ENCODE measurements around the gene DYNLT5. TPM values are rescaled to one million over a fixed set of nuclear protein-coding genes. Genes with fewer than 3 reads are reported as not detected.

DYNLT5 gene
- total and polyA plus RNA-seq, 2 donors (not counting 1 experiment from before 2014, with no cell fraction given) = not detected

DNA sequence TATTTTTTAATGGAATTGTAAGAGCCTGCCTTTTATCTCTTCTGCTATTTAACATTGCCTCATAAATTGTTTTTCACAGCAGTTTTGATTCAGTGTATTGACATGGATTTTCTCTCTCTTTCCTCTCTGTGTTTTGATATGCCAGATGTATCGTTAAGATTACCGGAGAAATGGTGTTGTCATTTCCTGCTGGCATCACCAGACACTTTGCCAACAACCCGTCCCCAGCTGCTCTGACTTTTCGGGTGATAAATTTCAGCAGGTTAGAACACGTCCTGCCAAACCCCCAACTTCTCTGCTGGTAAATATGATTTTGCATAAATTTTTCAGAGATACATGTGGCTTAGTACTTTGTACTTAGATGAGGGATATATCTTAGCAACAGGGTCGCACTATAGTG is 23.1 kb upstream of the DYNLT5 start:
- H3K27me3 ChIP-seq (replicated peaks in 1 of 4; ENCODE audit: control extremely low read depth in 1 of 4, control insufficient read depth in 3 of 4, insufficient read depth in 4 of 4, low read length in 3 of 4) = no peaks in the 10 kb centered on the region
- WGBS (ENCODE audit: insufficient coverage) = 20% methylated on average over 1 of the region's 6 CpGs
- no peaks in the 10 kb centered on the region for H3K79me2 ChIP-seq (ENCODE audit: control insufficient read depth, insufficient read depth, low read length)
- Mint-ChIP-seq H3K27ac (no peak overlapping the region), H3K4me3 (no peak overlapping the region), H3K4me1 (peaks cover 12% of the 10 kb centered on the region), H3K9me3 (ENCODE audit: insufficient read depth) (peaks cover 2% of the 10 kb centered on the region), H3K27me3 (peaks cover 43% of the 10 kb centered on the region)
- H4K20me1 ChIP-seq (ENCODE audit: control insufficient read depth, insufficient read depth, low read length, poor library complexity, severe bottlenecking) = no peaks in the 10 kb centered on the region
- TF ChIP-seq, protein P1, sequence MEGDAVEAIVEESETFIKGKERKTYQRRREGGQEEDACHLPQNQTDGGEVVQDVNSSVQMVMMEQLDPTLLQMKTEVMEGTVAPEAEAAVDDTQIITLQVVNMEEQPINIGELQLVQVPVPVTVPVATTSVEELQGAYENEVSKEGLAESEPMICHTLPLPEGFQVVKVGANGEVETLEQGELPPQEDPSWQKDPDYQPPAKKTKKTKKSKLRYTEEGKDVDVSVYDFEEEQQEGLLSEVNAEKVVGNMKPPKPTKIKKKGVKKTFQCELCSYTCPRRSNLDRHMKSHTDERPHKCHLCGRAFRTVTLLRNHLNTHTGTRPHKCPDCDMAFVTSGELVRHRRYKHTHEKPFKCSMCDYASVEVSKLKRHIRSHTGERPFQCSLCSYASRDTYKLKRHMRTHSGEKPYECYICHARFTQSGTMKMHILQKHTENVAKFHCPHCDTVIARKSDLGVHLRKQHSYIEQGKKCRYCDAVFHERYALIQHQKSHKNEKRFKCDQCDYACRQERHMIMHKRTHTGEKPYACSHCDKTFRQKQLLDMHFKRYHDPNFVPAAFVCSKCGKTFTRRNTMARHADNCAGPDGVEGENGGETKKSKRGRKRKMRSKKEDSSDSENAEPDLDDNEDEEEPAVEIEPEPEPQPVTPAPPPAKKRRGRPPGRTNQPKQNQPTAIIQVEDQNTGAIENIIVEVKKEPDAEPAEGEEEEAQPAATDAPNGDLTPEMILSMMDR (IDR thresholded peaks at IDR 0.05) = no peak
- TF ChIP-seq EZH2 (IDR thresholded peaks at IDR 0.05; ENCODE audit: borderline replicate concordance, insufficient read depth, low read depth, low read length, poor library complexity, severe bottlenecking) = no peak
- no peaks in the 10 kb centered on the region for H3K36me3 ChIP-seq (replicated peaks in 1 of 2; ENCODE audit: control extremely low read depth in 1 of 2, control insufficient read depth in 1 of 2, extremely low read depth in 1 of 2, insufficient read depth in 2 of 2, low read length in 1 of 2)
- no peak overlapping the region for H3K9ac ChIP-seq (ENCODE audit: low read length)
- ChIA-PET POLR2A (no interaction called here), CTCF (interaction anchor here (1.1 kb wide), 1 partner anchor 770 kb away, joined by 3 read pairs; no protein-coding TSS in a partner anchor)
- peaks cover 0 to 7% of the 10 kb centered on the region in 2 donors for H3K4me1 ChIP-seq (ENCODE audit: control insufficient read depth in 2 of 2, insufficient read depth in 2 of 2, low read length in 2 of 2)
- H3K27ac ChIP-seq (ENCODE audit: low read length in 2 of 2) = no peak overlapping the region
- ATAC-seq (ENCODE audit: low read depth) (no peak), DNase-seq (no peak)
- H2AFZ ChIP-seq (ENCODE audit: insufficient read depth, low read depth, low read length, poor library complexity, severe bottlenecking) = peak overlapping the region; percentile 38
- H3K4me2 ChIP-seq (replicated peaks; ENCODE audit: low read depth, low read length, poor library complexity, severe bottlenecking) = no peak overlapping the region
- no peaks in the 10 kb centered on the region for H3K9me3 ChIP-seq (ENCODE audit: control extremely low read depth in 1 of 3, control insufficient read depth in 2 of 3, insufficient read depth in 1 of 3, low read length in 2 of 3)
- H3K4me3 ChIP-seq (ENCODE audit: control extremely low read depth in 1 of 5, extremely low read depth in 1 of 5, insufficient read depth in 1 of 5, low read depth in 2 of 5, low read length in 4 of 5) = no peak overlapping the region
- intact Hi-C loops (cut with micrococcal nuclease) = loop anchor here (5.0 kb wide), 1 partner anchor 477 kb away; no protein-coding TSS in a partner anchor

DNA sequence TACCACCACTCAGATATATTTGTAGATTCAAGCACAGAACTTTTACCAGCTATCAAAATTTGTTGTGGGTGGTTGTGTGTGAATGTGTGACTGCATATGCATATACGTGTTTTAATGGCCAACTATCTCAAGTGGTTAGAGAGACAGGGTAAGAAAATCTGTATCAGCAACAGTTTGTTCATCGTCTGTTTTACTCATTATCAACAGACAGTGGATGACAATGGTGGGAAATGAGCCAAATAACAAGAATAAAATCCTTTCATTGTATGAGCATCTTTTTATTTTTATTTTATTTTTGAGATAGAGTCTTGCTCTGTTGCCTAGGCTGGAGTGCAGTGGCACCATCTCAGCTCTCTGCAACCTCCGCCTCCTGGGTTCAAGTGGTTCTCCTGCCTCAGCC is 22.7 kb upstream of the DYNLT5 start:
- DNase-seq = no peak
- Histone ChIP-seq H3K9ac (ENCODE audit: low read length) (no peak overlapping the region), H3K79me2 (ENCODE audit: control insufficient read depth, insufficient read depth, low read length) (no peaks in the 10 kb centered on the region), H3K27me3 (replicated peaks in 1 of 4; ENCODE audit: control extremely low read depth in 1 of 4, control insufficient read depth in 3 of 4, insufficient read depth in 4 of 4, low read length in 3 of 4) (no peaks in the 10 kb centered on the region), H3K27ac (ENCODE audit: low read length in 2 of 2) (no peak overlapping the region), H3K4me1 (ENCODE audit: control insufficient read depth in 2 of 2, insufficient read depth in 2 of 2, low read length in 2 of 2) (peaks cover 0 to 7% of the 10 kb centered on the region in 2 donors), H2AFZ (ENCODE audit: insufficient read depth, low read depth, low read length, poor library complexity, severe bottlenecking) (no peak overlapping the region), H3K4me3 (ENCODE audit: control extremely low read depth in 1 of 5, extremely low read depth in 1 of 5, insufficient read depth in 1 of 5, low read depth in 2 of 5, low read length in 4 of 5) (no peak overlapping the region), H3K36me3 (replicated peaks in 1 of 2; ENCODE audit: control extremely low read depth in 1 of 2, control insufficient read depth in 1 of 2, extremely low read depth in 1 of 2, insufficient read depth in 2 of 2, low read length in 1 of 2) (no peaks in the 10 kb centered on the region), H4K20me1 (ENCODE audit: control insufficient read depth, insufficient read depth, low read length, poor library complexity, severe bottlenecking) (no peaks in the 10 kb centered on the region), H3K4me2 (replicated peaks; ENCODE audit: low read depth, low read length, poor library complexity, severe bottlenecking) (no peak overlapping the region), H3K9me3 (ENCODE audit: control extremely low read depth in 1 of 3, control insufficient read depth in 2 of 3, insufficient read depth in 1 of 3, low read length in 2 of 3) (no peaks in the 10 kb centered on the region)
- H3K4me1 Mint-ChIP-seq = peaks cover 12% of the 10 kb centered on the region
- H3K27ac Mint-ChIP-seq = no peak overlapping the region
- H3K27me3 Mint-ChIP-seq = peaks cover 43% of the 10 kb centered on the region
- peaks cover 2% of the 10 kb centered on the region for H3K9me3 Mint-ChIP-seq (ENCODE audit: insufficient read depth)
- POLR2A ChIA-PET = no interaction called here
- no peak for ATAC-seq (ENCODE audit: low read depth)
- no peak overlapping the region for H3K4me3 Mint-ChIP-seq
- no peak for TF ChIP-seq EZH2 (IDR thresholded peaks at IDR 0.05; ENCODE audit: borderline replicate concordance, insufficient read depth, low read depth, low read length, poor library complexity, severe bottlenecking)
- TF ChIP-seq, protein P1 (IDR thresholded peaks at IDR 0.05) = no peak
- intact Hi-C loops (cut with micrococcal nuclease) = loop anchor here (5.0 kb wide), 1 partner anchor 477 kb away; no protein-coding TSS in a partner anchor
- CTCF ChIA-PET = interaction anchor here (1.1 kb wide), 1 partner anchor 770 kb away, joined by 3 read pairs; no protein-coding TSS in a partner anchor
- 100% methylated on average over 1 of the region's 3 CpGs for WGBS (ENCODE audit: insufficient coverage)

All from B cell (primary cell).